Measurements from ENCODE around the gene CALY. TPM values are rescaled to one million over a fixed set of nuclear protein-coding genes. Genes with fewer than 3 reads are reported as not detected.

CALY gene
- total RNA-seq, 1 donor, result not detected

DNA sequence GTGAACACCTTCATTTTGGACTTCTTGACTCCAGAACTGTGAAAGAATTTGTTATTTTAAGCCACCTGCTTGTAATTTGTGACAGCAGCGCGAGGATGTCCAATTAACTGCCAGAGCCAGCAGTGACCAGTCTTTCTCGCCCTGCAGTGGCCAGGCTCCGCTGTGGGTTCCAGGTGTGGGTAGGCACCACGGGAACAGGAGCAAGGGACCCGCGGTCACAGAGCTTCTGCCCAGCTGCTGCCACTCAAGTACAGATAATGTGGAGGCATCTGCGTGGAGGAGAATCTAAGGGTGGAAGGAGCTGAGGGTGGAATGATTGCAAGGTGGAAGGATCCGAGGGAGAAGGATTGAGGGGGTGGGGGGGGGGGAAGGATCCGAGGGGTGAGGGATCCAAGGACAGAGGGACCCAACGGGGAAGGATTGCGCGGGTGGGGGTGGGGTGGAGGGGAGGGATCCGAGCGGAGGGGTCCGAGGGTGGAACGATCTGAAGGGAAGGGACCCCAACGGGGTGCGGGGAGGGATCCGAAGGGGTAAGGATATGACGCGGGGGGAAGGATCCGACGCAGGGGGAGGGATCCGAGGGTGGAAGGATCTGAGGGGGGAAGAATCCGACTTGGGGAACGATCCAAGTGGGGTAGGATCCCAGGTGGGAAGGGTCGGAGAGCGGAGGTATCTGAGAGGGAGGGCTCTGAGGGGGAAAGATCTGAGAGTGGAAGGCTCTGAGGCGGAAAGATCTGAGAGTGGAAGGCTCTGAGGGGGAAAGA is 3.6 kb downstream of the CALY start:
- Histone ChIP-seq H2AFZ (ENCODE audit: low read length) (no peak overlapping the region), H3K4me3 (ENCODE audit: insufficient read depth, low read length) (no peak overlapping the region), H3K27me3 (ENCODE audit: insufficient read depth, low read length) (peaks cover 65% of the 10 kb centered on the region), H3K4me2 (ENCODE audit: insufficient read depth, low read length) (no peak overlapping the region), H3K9me3 (ENCODE audit: low read depth, low read length) (no peaks in the 10 kb centered on the region), H3K27ac (ENCODE audit: low read depth, low read length) (no peak overlapping the region), H4K20me1 (ENCODE audit: insufficient read depth, low read length) (no peaks in the 10 kb centered on the region), H3K36me3 (ENCODE audit: insufficient read depth, low read length) (no peaks in the 10 kb centered on the region), H3K79me2 (ENCODE audit: insufficient read depth, low read length) (no peaks in the 10 kb centered on the region), H3K4me1 (ENCODE audit: insufficient read depth, low read length) (peaks cover 7% of the 10 kb centered on the region)
- TF ChIP-seq, protein P1, sequence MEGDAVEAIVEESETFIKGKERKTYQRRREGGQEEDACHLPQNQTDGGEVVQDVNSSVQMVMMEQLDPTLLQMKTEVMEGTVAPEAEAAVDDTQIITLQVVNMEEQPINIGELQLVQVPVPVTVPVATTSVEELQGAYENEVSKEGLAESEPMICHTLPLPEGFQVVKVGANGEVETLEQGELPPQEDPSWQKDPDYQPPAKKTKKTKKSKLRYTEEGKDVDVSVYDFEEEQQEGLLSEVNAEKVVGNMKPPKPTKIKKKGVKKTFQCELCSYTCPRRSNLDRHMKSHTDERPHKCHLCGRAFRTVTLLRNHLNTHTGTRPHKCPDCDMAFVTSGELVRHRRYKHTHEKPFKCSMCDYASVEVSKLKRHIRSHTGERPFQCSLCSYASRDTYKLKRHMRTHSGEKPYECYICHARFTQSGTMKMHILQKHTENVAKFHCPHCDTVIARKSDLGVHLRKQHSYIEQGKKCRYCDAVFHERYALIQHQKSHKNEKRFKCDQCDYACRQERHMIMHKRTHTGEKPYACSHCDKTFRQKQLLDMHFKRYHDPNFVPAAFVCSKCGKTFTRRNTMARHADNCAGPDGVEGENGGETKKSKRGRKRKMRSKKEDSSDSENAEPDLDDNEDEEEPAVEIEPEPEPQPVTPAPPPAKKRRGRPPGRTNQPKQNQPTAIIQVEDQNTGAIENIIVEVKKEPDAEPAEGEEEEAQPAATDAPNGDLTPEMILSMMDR (IDR thresholded peaks at IDR 0.05; ENCODE audit: extremely low read depth, low read depth, low read length), result no peak
- no peak for DNase-seq (ENCODE audit: insufficient read length, low spot score, missing footprints)

DNA sequence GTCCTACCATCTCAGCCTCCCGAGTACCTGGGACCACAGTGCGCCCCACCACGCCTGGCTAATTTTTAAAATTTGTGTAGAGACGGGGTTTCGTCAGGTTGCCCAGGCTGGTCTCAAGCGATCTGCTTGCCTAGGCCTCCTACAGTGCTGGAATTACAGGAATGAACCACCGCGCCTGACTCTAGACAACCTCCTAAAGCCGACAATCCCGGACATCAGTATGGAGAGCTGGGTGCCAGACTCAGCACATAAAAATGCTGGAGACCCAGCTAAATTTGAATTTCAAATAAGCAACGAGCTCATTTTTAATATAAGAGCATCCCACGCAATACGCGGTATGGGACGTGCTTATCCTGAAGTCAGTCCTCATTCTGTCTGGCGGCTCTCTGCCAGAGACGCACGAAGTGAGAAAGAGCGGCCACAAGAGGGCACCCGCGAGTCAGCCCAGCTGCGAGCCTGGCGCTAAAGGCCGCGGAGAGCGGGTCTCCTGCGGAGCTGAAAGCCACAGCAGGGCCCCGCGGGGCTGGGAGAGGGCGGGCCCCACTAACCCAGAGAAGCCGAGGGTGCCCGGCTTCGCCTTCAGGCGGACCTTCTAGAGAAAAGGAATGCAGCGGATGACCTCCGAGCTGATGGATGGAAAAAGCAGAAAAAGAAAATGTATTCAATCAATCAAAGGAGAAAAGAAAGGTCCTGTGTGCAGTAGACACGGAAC is 7.0 kb downstream of the CALY start:
- H3K4me1 ChIP-seq (ENCODE audit: insufficient read depth, low read length), result peaks cover 7% of the 10 kb centered on the region
- H3K27me3 ChIP-seq (ENCODE audit: insufficient read depth, low read length), result peaks cover 70% of the 10 kb centered on the region
- no peak overlapping the region for H3K27ac ChIP-seq (ENCODE audit: low read depth, low read length)
- no peaks in the 10 kb centered on the region for H3K36me3 ChIP-seq (ENCODE audit: insufficient read depth, low read length)
- peak; percentile 100 for DNase-seq (ENCODE audit: insufficient read length, low spot score, missing footprints)
- peak overlapping the region; percentile 63 for H3K4me3 ChIP-seq (ENCODE audit: insufficient read depth, low read length)
- TF ChIP-seq, protein P1 (IDR thresholded peaks at IDR 0.05; ENCODE audit: extremely low read depth, low read depth, low read length), result peak; percentile 92
- peak overlapping the region; percentile 83 for H3K4me2 ChIP-seq (ENCODE audit: insufficient read depth, low read length)
- H4K20me1 ChIP-seq (ENCODE audit: insufficient read depth, low read length), result no peaks in the 10 kb centered on the region
- peak overlapping the region; percentile 82 for H2AFZ ChIP-seq (ENCODE audit: low read length)
- no peaks in the 10 kb centered on the region for H3K9me3 ChIP-seq (ENCODE audit: low read depth, low read length)
- H3K79me2 ChIP-seq (ENCODE audit: insufficient read depth, low read length), result no peaks in the 10 kb centered on the region

DNA sequence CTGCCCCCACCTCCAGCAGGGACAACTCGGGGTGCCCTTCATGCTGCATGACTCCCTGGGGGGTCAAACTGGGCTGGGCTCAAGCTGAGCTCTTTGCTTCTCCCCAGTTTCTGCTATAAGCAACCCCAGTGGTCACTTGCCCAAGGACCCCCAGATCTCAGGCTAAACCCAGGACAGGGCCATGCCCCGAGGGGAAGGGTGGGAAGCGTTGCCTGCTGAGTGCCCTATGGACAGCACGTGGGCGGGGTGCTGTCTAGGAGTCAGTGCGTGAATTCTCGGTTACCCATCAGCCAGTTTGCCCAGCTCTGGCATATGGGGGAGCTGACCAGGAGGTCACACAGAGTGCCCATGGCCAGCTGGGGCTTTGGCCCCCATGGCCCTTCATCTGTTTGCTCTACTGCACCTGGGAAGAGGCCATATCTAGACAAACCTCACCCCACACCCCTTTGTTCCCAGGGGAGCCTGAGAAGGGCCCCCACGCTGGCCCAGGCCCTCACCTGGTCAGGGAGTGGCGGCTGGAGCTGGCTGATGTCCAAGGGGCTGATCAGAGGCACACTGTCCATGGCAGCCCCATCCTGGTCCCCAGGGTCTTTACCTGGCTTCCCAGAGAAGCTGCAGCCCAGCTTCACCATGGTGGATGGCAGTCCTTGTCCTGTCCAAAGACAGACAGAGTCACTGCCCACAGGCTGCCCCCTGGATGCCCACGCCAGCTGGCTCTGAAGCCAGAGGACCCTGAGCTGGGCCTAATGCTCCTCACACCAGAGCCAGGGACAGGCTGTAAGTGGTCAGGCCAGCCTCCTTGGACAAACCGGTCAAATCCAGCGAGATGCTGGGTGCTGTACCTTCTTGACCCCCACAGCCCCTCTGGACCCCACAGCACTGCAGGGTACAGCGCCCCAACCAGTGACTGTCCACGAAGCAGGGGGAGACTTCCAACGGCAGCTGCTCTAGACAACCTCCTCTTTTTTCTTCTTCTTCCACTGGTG is 8.0 kb downstream of the CALY start:
- Histone ChIP-seq H3K9me3 (ENCODE audit: low read depth, low read length) (no peaks in the 10 kb centered on the region), H3K36me3 (ENCODE audit: insufficient read depth, low read length) (no peaks in the 10 kb centered on the region), H3K4me1 (ENCODE audit: insufficient read depth, low read length) (peaks cover 7% of the 10 kb centered on the region), H4K20me1 (ENCODE audit: insufficient read depth, low read length) (no peaks in the 10 kb centered on the region), H3K79me2 (ENCODE audit: insufficient read depth, low read length) (no peaks in the 10 kb centered on the region), H3K4me3 (ENCODE audit: insufficient read depth, low read length) (no peak overlapping the region), H2AFZ (ENCODE audit: low read length) (no peak overlapping the region), H3K27ac (ENCODE audit: low read depth, low read length) (no peak overlapping the region), H3K4me2 (ENCODE audit: insufficient read depth, low read length) (no peak overlapping the region), H3K27me3 (ENCODE audit: insufficient read depth, low read length) (peaks cover 65% of the 10 kb centered on the region)
- no peak for DNase-seq (ENCODE audit: insufficient read length, low spot score, missing footprints)
- TF ChIP-seq, protein P1 (IDR thresholded peaks at IDR 0.05; ENCODE audit: extremely low read depth, low read depth, low read length), result no peak

All from osteoblast (primary cell).